ENCODE results near the gene DUOX1.

DUOX1 gene

DNA sequence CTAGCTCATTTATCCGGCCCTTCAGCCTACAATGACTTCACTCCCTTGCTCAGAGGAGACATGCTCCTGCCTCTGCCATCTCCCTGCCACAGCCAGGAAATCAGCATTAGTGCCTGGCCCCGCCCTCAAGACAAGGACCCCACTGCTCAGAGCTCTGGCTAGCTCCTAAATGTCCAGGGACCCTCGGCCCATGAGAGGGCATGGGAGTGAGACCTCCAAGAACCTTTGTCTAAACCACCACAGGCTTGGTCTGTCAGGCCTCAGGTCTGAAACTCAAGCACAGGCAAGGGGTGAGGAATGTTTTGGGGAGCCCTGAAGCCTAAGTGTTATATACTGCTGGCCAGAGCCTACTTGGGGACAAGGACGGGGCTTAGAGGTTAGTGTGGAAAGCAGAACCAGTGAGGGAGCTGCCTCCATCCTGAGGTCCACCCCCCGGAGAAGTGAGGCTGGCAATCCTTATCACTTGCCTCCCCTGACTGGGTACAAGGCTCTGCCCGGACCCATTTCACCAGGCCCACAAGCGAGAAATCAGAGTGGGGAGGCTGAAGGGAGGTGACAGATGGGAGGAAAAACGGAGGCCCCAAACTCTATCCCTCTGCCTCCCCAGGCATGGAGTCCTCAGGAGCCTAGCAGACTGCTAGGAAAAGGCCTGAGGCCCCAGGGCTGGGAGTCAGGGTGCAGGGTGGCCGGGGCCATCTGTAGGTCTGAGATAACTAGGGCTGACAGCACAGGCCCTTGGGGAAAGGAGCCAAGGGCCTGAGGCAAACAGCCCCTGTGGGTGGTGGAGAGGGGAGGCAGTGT lies 39.2 kb downstream of the DUOX1 start:
- DNase-seq (ENCODE audit: low read depth) = no peak

DNA sequence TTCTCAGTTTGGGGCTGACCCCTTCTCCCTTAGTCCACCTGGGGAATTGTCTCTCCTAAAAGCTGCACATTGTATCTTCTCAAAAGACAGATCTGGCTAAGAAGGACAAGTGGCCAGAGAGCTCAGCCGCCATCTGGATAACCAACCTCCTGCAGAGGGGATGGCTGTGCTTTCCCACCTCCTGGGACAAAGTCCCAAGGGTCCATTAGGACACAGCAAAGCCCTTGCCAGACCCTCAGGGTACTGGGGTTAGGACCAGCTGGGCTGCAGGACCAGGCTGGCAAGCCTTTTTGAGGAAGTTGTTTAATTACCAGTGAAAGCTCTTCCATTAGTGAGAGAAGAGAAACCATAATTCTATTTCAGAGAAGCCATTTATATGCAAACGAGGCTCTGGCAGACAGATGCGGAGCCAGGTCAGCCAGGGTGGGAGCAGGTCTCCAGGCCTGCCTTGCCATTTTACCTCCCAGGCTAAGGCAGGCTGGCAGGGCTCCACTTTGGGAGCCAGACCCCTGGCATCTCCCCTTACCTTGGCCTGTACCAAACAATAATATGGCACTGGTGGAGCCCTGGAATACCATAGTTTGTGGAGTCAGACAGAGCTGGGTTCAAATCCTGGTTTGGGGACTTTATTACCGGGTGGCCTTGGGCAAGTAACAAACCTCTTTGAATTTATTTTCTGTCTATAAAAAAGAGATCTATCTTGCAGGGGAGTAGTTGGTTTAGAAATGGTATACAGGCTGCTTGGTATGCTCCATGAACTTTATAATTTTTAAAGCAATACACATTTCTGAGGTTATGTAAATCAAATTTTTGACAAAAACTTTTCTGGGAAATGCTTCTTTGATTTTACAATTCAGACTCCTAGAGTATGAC lies 40.0 kb downstream of the DUOX1 start:
- no peak for DNase-seq (ENCODE audit: low read depth)

DNA sequence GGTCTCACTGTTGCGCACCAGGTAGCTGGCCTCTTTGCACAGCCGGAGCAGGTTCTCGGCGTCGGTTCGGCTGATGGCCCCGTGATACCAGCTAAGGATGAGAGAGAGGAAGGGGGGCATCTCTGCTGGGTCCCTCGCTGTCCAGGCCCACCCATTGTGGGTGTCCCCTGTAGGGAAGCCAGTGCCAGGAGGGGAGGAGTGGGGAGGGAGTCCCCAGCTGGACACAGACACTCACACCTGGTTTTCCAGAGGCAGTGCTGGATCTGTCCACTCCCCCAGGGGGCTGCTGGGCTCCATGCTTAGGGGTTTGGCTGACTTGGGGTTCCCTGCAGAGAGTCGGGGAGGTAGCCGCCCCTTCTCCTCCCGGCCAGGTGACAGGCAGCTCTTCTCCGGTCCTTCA lies 42.1 kb downstream of the DUOX1 start:
- no peak for DNase-seq (ENCODE audit: low read depth)

DNA sequence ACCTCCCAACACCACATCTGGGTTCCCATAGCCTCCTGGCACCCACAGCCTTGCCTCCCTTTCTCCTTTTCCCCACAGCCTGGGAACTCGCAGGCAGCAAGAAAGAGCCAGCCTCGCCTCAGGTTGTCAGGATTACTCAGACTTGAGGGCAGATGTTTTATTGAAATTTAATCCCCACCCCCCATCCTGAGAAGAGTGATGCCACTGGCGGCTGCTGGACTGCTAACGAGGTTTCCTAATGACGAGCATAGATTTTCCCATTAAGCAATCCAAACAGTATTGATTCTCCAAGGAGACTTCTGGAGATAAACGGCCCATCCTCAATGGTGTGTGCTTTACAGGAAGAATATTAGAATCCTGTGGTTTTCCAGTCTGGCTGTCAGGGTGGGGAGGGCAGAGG lies 44.3 kb downstream of the DUOX1 start:
- DNase-seq (ENCODE audit: low read depth) = no peak

DNA sequence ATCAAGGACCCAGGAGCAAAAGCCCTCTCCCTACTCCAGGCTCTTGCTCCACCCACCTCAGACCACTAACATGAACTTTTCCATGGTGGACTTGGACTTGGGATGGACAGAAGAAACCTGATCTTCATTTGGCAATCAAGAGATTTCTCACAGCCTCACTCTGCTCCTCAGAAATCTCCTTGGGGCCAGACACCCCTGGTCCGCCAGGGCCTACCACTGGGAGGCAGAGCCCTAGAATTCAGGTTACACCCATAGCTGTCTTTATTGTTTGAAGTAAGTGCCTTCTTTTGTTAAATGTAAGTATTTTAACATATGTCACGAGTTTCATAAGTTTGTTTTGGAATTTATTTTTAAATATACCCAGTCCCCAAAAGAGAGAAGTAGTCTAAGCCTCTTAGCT lies 44.8 kb downstream of the DUOX1 start:
- DNase-seq (ENCODE audit: low read depth) = no peak

DNA sequence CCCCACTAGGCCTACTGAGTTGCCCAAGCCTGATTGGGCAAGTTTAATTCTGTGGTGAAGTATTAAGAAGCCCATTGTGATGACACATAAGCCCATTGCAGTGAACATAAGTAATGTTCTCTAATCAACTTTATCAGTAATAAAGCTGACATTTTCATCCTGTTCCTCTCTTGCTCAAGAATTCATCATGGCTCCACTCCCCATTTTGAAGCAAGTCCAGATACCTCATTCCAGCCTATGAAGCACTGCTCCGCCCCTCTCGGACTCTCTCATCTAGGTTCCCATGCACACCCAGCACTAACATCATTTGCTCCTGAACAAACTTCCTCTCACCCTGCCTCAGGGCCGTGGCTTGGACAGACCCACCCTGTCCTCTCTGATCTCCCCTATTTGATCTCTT lies 47.5 kb downstream of the DUOX1 start:
- no peak for DNase-seq (ENCODE audit: low read depth)

DNA sequence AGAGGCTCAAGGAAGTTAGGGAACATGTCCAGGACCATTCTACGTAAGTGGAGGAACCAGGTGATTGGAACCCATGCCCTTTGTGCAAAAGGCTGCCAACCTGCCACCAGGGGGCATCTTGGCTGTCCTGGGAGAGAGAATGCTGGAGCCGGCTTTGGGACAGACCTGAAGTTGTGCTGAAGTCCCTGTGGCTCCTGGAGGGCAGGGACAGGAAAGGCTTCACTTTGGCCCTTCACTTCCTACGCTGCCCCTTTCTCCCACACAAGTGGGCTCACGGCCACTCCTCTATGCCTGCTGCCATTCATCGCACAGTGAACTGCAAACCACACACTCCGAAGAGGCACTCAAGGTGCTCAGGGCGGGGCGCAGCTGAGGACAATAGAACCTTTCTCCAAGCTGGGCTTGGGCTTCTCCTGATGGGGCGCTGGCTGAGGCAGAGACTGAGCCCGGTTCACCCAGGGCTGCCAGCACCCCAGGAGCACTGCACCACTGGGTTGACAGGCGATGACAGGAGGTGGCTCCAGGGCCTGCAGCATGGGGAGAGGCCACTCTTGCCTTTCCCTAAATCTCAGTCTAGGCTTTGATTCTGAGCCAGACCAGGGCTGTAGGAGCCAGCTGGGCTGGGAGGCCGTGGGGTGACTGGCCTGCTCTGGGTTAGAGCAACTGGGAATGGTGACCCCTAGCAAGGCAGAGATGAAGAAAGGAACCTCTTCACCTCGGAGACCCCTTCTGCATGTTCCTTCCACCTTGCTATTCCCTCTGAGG lies 49.6 kb downstream of the DUOX1 start:
- peak; percentile 27 for DNase-seq (ENCODE audit: low read depth)

DNA sequence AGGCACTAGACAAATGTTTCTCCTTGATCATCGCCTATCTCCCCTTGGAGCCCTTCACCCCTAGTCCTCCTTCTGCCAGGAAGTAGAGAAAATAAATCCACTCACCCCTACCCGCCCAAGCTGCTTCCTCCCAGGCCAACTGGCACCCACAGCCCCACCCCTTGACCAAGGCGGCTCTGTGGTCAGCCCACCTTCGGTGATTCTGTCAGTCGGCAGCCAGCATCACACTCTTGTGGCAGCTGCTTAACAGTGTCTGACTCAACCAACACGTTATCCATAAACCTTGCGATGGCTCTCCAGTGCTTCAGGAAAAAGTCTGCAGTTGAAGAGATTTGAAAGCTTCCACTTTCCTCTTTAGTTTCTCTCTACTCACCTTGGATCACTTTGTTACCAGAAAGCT lies 50.4 kb downstream of the DUOX1 start:
- DNase-seq (ENCODE audit: low read depth) = no peak

DNA sequence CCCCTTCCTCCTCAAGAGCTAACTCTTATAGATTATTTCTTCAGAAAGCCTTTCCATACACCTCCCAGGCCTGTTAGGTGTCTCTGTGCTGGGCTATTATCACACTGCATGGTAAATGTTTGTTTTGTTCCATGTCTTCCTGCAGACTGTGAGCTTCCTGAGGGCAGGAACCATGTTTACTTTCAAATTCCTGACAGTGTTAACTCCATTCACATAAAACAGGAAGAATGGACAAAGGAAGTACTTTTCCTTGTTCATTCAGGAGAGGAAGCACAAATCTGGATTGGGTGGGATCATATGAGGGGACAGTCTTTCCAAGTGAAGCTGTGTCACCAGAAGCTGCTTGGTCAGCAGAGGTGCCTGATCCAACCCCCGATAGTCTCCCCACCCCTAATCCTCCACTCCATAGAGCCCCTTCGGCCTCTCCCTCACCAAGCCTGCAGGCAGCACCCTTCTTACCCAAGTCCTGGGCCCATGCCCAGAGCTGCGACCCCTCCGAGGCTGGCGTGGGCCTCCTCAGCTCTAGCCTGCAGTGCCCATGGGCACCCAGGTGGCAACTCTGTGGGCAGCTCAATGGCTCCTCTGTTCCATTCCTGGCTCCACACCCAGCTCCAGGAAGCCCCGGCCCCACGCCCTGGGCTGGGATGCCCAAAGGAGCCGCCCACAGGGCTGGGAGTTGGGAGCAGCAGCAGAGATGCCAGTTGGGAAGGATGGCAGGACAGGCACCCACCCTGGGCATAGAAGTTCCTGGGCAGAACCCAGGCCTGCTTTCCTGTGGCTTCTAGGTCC lies 51.0 kb downstream of the DUOX1 start:
- DNase-seq (ENCODE audit: low read depth) = no peak

DNA sequence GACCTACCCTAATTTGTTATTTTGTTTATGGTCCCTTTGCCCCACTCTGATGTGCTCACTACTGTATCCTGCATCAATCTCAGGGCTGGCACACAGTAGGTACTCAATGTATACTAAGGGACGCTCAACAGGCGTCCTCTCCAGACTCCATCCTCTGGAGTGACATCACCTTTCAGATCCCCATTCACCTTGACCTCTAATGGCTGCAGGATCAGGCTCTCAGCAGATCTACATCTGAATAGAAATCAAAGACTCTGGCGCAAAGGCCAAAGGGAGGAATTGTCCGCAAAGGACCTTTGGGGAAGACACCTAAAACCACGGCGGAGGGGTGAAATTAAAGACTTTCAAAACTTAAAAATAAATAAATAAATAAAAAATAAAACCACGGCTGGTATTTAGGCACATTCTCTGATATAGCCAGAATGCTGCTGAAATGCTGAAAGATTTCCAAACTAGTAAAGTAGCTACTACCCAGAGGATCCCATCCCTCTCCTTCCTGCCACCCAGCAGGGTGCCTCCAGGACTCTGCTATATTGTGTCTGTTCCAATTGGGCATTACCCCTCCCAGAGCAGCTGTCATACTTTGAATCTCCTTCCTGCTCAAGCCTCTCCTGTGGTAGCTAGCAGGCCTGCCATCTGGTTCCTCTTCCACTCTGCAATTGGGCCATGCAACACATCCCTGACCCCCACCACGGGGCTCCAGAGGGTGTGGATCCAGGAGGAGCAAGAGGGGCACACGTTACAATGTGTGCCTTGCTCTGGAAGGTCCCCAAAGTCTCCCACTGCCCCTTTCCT lies 51.9 kb downstream of the DUOX1 start:
- DNase-seq (ENCODE audit: low read depth) = no peak

DNA sequence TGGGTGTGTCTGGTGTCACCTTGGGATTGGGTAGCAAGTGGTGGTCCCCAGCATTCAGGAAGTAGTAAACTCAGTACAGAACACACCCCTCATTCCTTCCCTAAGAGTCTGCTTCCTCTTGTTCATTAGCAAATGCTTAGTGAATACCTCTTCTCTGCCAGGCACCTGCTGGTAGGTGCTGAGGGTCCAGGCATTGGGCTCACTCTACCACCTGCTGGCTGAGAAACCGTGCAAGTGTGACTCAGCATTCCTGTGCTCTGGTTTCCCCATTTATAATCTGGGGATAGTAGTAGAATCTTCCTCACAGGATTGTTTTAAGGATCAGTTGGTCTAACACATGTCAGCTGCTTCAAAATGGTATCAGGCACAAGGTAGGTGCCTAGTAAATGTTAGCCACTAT lies 53.2 kb downstream of the DUOX1 start:
- no peak for DNase-seq (ENCODE audit: low read depth)

DNA sequence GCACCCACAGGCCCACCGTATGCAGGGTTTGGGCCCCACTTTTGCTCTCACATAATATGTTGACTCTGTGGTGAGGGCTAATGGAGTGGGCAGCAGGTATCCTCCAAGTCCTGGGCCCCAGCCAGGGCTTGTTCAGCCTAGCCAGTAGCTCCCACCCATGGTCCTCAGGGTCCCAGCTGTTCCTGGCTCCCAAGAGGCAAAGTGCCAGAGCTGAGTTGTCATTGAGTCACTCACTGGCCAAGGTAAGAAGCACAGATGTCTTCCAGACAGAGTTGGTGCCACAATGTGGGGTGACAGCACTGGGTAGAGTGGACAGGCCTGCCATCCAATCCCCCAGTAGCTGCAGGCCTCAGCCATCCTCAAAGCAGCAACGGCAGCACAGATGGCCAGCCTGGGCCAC lies 53.7 kb downstream of the DUOX1 start:
- no peak for DNase-seq (ENCODE audit: low read depth)

DNA sequence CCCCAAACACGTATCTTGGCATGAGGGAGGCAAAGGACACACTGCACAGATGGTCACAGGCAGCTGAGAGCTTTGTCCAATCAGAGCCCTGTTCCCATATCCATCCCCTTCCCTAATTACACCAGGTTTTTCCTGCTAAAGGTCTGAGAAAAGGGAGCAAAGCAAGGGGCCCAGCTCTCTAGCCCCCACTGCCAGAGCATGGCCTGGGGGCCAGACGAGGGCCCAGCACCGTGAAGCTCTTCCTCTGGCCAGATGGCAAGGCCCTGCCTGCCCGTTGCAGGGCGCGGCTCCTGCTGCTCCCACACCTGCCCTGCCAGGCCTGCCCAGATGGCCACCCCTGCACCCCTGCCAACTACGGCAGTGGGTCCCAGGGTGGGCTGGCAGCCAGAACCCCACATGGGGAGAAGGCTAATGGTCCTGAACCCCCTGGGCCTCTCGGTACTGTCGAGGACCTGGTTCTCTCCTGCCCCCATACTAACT lies 54.8 kb downstream of the DUOX1 start:
- no peak for DNase-seq (ENCODE audit: low read depth)

DNA sequence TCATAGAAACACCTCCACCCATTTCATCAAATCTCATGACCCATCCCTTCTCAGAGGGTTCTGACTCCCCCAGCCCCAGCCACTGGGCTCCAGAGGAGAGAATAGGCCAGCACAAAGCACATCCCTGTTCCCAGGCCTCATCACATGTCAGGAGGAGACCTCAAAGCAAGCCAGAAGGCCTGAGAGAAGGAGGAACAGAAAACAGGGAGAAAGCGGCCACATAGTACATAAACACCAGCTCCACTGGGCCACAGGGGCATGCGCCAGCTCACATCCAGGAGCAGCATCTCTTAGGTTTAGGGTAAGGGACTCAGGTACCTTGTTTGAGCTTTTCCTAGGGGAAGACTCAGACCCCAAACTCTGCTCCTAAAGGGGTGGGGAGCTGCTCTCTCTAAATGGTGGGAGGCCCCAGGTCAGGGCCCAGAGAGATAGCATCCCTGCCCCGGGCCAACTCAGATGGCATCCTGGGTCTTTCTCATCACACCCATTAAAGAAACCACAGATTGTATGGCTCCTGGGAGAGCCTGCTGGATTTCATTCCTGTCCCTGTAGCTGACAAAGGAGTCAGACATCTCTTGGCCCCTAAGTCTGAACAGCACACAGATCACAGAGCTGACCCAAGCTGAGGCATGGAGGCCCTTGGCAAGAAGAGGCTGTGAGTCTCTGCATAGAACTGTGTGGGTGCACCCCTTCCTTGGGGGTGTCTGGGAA lies 55.4 kb downstream of the DUOX1 start:
- DNase-seq (ENCODE audit: low read depth) = no peak

DNA sequence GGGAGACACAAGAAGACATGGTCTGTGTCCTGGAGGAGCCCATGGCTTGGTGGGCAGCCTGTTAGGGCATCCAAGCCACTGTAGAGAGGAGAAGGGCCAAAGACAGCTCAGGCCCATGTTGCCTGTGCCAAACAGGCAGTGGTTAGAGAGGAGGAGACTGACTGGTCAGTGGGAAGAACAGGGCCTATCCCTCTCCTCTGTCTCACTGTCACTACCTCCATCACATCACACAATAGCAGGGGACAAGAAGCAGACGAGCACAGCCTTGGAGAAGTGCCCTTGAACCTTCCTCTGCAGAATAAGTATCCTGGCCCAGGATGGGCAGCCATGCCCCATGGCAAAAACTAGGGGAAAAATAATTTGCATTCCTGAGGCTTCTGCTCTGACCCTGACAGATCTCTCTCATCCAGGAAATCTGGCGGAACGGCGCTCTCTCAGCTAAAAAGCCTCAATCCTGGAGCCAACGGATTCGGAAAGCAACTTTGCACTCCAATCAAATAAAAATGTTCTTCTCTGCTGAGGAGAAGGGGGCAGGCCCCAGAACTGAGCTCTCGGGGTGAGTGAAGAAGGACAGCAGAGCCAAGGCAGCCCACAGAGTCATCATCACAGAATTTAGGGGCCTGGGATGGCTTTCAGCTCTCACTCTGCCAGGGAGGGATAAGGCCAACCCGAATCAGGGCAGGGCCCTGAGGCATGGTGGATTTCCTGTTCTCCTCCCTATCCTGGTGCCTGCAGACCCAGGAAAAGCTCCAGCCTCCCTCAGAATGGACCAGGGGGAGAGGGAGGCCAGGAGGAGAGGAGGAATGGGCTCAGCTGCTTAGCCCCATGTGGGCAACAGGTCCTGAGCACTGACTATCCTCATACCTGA lies 56.3 kb downstream of the DUOX1 start:
- no peak for DNase-seq (ENCODE audit: low read depth)

DNA sequence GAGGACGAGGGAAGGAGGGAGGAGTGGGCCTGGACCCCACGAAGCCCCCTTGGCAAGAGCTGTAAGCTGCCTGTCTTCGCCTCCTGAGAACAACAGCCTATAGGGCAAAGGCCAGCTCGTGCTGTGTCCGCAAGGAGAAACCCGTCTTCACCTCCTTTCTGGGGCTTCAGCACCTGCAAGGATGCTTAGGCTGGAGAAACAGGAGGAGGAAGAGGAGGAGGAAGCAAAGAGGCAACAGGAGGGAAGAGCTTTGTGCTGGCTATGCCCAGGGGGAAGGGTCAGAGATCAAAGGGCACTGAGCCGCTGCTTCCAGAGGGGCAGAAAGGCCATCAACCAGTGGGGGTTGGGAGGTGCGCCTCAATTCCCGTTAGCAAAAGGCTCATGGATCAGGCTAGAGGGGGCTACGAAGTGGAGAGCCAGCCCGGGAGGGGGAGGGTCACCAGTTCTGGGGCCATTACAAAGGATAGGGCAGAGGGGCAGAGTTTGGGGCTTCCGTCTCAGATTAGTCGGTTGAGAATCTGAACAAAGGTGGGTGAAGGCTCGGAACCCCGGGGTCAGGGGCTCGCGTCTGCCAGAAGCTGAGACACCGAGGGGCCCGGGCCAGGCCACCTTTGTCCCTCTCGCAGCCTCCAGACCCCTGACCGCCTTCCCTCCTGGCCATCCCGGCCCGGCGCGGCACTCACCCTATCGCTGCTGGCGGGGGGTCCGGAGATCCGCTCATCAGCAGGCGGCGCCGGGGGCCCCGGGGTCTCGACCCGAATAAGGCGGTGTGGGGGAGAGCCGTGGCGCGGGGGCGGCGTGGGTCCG lies 57.2 kb downstream of the DUOX1 start:
- DNase-seq (ENCODE audit: low read depth) = no peak

DNA sequence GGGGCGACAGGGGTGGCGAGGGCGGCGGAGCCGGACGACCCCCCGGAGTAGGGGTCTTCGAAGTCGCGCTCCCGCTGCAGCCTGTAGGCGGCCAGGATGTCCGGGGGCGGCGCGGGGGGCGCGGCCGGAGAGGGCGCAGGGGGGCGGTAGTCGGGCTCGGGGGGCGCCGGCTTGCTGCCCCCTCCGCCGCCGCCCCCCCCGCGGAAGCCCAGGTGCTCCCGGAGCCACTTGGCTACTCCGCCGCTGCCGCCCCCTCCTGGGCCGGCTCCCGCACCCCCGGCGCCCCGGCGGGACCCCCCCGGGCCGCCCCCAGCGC lies 57.7 kb downstream of the DUOX1 start:
- no peak for DNase-seq (ENCODE audit: low read depth)
